HG03066 (cell line): ENCODE measurements around the gene EEFSEC.

ENCODE experiments used
- ATAC-seq: cut with Tn5 transposase; IDR thresholded peaks from one replicate; pipeline ENCODE4 v1.9.1; 2021; ENCODE audit warnings: low read depth; ENCODE audit not compliant: unreplicated experiment

The EEFSEC gene

DNA sequence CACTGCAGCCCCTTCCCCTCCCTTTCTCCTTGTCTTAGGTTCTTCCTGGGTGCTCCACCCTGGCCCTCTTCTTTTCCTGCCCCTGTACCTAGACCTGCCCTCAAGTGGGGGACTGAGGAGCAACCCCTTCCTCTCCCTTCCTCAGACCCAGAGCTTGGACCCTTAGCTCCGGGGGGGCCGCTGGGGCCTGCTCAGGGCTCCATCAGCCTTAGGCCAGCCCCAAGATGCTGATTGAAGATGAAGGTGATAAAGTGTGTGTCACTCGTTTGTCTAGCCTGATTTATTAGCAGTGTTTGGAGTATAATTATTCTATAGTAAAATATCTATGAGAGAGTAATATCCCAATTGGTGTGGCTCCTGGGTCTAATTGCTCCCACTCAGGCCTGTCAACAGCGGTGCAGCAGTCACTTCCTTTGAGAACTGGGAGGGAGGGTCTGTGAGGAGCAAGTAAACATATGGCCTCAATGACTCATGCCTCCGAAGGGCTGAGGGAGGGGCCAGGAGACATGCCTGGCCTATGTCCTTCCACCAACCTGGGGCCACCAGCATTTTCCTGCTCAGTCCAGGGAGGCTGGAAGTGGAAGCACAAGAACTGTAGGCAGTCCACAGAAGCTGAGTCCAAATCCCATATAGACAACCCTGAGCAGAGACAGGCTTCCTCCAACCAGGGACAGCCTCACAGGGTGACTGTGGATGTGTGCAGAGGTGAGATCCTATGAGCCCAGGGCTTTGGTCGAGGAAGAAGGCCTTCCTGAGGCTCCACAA is 190.2 kb downstream of the EEFSEC start:
- no peak for ATAC-seq

DNA sequence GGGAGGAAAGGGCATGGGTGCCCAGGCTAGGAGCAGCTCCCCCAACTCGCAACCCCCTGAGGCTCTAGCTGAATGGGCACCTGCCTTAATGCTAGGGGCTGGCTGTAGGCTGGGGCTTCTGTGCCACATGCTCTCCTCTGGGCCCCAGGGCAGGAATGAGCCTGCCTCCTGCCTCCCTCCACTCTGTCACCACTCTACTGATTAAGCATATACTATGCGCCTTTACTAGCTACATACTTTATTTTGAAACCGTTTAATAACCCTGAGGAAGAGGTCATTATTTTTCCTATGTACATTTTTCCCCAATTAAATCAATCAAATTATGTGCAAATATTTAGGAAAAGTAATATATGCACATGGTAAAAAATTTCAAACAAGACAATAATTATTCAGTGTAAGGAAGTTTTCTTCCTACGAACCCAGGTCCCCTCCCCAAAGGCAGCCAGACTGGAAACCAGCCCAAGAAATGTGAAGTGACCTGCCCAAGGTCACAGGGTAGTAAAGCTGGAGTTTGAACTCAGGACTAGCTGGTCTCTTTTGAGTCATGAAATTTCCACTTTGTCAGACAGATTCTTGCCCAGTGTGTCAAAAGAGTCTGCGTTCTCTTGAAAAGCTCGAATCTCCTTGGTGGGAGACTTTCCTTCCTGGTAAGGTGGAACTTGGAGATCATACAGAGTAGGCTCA is 190.9 kb downstream of the EEFSEC start:
- no peak for ATAC-seq

DNA sequence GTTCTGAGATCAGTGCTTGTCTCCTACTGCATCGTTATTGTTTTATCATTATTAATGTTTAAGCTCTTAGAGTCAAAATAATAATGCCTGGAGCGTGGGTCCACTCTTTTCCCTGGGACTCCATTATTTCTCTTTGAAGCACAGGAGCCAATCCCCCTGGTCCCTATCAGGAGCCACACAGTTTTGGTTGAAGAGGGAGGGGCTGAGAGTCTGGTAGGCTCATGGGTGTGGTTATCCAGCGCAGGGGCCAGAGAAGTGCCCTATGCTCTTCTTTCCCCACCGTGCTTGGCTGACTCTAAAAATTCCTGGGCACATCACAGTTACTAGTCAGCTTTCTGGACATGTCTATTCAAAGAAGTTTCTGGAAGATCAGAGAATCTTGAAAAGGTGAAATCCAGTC is 191.9 kb downstream of the EEFSEC start:
- ATAC-seq: no peak

DNA sequence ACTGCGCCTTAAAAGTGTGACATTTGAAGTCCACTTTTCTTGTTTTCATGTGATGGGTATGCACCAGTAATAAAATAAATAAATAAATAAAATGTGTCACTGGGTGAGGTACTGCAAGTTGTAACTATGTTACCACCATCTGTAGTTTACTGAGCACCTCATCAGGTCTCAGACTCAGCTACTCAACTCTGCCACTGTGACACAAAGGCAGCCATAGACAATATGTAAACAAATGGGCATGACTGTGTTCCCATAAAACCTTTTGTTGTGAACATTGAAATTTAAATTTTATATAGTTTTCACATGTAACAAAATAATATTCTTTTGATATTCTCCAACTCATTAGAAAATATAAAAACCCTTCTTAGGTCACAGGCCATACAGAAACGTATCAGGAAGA is 193.3 kb downstream of the EEFSEC start:
- ATAC-seq: no peak

DNA sequence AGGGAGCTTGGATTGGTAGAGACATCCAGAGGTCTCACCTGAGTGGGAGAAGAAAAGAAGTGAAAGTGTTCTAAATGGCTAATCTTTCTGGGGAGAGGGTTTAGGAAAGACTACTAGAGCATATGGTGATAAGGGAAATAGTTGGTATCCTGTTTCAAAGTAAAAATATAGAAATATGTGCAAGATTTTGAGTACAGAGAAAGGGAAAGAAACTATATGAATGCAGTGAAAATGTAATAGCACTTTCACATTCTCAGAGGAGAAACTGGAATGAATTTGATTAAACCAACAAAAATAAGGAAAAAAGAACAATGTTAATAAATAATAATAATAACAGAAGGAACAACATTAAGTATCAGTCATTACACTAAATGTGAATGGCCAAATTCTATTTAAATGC is 194.0 kb downstream of the EEFSEC start:
- no peak for ATAC-seq

DNA sequence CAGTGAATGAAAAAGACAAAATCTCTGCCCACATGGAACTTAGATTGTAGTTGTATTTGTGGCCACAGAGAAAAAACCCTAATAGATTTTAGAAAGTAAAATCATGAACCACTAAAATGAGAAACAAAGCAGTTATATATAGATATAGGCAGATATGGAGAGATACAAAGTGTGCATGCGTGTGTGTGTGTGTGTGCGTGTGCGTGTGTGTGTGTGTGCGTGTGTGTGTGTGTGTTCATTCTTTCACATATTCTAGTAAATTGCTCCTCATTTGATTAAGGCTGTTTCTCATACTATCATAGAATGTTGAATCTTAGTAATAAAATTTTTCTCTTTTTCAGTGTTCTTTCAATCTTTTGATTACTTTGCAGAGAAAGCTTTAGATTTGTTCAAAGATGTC is 194.8 kb downstream of the EEFSEC start:
- no peak for ATAC-seq

DNA sequence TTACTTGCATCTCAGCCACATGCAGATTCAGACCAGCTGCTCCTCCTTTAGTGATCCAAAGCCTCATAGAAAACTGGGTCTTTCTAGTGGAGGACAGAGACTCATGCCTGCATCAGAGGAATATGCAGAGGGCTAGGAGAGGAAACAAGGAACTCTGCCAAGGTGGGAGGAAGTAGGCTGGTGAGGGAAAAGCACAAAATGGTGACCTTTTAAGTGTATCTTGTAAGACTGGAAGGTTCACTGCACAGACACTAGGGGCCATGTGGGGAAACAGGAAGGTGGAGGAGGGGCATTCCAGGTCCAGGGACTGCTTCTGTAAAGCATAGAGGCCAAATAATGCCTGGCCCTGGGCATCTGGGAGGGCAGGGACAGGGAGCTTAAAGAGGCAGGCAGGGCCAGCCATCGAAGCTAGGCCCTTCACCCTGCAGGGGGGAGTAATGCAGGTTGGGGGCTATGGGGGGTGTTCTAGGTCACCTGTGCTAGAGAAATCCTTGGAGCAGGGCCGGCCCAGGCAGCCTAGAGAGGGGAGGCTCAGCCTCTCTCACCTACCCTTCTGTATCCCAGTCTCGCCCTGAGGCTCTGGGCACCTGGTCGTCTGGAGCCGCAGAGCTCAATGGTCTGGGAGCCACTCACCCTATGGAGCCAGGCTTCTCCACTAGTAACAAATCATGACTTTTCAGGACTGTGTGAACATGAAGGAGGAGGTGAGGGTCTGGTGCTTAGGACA is 195.7 kb downstream of the EEFSEC start:
- no peak for ATAC-seq

DNA sequence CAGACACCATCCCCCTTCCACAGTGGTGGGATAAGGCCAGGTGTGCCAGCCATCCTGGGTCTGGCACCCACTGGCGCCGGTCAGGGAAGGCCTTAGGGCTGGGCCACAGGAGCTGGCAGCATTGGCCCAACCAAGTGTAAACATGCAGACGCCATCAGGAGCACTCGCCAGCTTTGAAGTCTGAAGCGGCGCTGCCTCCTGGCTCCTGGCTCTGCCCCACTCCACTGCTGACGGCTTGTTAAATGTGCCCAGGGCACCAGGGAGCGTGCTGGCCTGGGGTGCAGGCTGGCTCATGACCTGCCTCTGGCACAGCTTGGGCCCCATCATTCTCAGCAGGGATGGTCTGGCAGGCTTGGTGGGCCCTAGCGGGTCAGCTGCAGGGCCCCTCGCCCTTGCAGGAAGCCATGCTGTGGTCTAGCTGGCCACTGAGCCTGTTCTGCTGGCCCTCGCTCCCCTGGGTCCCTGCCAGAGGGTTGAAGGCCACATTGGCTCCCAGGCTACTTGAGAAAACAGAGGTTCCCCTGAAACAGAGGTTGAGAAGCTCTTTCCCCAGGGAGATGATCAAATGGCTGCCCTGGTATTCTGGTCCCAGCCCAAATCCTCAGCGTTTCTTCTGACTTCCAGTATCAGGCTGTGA is 196.8 kb downstream of the EEFSEC start:
- no peak for ATAC-seq

DNA sequence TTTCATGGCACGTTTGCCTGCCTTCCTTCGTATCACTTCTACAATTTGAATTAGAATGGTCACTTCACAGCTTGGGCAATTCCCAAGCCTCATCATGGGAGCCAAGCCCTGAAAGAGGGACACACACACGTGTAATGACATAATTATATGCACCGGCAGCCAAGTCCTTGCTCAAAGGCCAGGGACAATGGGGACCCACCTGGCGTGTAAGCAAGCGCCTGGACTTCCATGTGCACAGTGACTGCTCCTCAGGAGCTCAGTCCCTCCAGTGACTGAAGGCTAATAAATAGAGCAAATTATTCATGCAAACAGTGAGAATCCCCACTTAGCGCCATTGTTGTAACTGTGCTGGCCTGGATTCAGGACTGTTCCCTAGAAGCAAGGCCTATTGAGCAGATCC is 198.3 kb downstream of the EEFSEC start:
- no peak for ATAC-seq

DNA sequence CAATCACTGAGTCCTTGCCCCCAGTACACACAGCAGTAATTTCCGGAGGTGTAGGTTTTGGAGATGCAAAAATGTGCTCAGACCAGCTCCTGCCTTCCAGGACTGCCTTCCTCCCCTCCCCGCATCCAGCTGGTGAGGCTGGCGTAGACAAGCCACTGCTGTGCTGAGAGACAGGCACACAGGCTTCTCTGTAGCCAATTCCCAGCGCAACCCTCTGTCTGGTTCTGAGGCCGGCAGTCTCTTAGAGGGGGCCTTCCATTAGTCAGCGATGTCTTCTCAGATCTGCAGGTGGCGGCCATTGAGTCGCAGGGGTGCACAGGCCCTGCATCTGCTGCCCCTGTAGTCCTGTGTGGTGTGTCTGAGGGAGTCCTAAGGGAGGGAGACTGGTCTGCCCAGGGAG is 199.0 kb downstream of the EEFSEC start:
- ATAC-seq: no peak

DNA sequence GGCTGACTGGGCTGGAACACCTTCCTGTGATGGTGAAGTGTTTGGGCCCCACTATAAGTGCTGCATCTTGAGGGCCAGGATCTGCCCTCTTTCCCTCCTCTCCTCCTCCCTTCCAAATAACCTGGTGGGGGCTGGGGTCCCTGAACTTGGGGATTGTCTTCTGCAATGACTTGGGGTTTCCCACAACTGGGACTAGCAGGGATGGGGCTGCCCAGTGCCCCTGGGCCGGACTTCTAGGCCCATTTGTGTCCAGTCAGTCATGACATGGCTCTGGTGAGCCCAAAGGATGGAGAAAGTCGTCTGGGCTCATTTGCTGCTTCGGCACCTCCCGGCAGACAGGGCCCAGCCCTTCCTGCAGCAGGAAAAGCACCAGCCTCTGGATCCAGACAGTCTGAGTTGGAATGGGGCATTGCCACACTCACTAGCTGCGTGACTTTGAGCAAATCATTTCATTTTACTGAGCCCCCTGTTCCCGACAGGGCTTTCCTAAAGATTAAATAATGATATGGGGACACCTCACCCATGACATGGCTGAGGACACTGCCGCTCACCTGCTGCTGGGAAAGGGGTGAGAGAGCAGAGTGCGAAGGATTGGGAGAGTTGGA is 200.2 kb downstream of the EEFSEC start:
- ATAC-seq: no peak

DNA sequence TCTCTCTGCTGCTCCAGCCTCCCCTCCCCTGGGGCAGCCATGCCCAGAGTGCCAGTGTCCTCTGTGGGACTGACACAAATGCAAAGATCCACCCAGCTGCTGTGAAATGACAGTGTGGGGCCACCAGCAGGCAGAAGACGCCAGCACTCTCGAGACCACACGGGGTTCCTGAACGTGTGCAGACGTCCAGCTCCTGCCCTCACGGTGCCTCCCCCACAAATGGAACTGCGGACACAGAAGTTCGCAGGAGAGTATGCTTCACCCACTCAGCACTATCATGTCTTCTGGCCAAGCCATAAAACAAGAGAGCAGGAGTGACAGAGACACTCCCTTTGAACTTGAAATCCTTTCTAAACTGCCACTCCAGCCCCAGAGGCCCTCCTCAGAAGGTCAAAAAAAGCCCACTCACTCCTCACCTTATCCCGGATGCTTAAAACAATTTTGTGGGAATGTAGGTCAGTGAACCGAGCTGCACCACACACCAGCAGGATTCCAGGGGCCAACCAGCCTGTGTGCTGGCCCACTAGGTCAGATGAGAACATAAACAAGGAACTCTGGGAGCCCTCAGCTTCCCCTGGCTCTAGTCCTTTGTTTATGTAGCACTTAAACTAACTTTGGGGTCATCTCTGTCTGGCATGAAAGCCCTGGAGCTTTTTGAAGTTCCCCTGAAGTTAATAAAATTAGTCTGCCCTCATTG is 200.9 kb downstream of the EEFSEC start:
- no peak for ATAC-seq

DNA sequence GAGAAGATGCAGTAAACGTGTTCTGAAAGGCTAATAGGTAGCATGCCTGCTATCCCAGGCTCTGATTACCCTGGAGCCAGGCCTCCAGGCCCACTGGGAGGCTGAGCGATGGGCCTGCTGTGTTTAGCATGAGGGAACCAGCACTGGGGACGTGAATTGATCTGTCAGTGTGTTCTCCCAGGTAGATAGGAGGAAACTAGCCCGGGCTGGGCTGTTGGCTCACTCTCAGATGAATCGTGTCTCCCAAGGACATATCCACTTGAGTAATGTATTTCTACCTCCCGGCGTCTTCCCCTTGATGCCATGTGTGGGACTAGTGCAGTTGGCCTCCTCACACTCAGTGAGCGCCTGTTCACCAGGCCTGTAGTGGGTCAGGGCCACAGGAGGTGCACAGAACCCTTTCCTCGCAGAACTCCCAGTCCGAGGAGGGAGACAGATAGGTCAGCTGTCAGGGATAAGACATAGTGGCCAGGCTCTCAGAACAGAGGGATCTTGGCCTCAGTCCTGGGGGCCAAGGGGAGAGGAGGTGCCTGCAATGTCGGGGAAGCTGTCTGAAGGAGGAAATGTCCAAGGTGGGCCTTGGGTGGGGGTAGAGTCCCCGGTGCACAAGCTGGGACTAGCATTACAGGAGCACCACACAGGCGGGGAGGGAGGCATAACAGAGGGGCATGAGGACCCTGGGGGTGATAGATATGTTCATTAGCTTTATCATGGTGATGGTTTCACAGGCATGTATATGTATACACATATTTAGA is 201.7 kb downstream of the EEFSEC start:
- no peak for ATAC-seq

DNA sequence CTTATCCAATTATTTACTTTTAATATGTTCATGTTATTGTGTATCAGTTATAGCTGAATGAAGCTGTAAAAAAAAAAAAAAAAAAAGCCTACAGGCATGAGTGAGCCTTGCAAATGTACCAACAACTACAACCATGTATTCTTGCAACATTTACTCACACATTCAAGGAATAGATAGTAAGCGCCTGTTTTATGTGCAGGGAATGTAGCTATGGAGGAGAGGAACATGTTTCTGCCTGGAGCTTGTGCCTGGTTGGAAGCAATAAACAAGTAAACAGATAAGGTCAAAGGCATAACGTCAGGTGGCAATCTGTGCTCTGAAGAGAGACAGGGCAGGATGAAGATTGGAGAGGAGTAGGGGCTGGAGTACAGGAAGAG is 202.2 kb downstream of the EEFSEC start:
- ATAC-seq: no peak

DNA sequence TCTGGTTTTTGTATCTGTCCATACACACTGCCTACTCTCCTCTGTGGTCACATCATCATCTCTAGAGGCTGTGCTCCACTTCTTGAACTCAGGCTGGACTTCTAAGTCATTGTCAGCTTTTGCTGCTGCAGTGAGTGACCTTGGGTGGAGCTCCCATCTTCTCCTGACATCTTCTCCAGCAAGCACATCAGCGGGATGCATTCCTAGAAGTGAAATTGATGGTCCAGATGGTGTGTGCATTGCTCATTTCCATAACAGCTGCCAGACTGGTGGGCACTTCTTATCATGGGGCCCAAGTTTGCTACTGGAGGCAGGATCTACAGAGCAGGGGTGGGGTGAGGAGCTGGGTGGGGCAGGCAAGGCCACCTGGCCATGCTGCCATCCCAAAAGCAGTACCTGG is 203.5 kb downstream of the EEFSEC start:
- no peak for ATAC-seq

DNA sequence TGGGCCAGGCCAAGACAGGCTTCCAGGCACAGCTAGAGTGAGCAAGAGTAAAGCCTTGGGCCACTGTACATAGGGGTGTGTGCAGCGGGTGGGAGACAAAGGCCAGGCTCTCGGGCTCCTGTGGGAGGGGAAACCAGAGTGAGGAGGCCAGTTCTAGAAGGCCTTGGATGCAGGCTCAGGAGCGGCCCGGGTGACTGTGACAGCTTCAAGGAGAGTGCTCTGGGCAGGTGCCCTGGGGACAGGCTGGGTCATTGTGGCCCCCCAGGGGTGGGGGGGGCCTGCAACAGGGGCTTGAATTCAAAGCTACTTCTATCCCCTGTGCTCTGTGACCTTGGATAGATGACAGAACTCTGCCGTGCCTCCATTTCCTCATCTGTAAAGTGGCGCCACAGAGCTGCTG is 204.3 kb downstream of the EEFSEC start:
- no peak for ATAC-seq

DNA sequence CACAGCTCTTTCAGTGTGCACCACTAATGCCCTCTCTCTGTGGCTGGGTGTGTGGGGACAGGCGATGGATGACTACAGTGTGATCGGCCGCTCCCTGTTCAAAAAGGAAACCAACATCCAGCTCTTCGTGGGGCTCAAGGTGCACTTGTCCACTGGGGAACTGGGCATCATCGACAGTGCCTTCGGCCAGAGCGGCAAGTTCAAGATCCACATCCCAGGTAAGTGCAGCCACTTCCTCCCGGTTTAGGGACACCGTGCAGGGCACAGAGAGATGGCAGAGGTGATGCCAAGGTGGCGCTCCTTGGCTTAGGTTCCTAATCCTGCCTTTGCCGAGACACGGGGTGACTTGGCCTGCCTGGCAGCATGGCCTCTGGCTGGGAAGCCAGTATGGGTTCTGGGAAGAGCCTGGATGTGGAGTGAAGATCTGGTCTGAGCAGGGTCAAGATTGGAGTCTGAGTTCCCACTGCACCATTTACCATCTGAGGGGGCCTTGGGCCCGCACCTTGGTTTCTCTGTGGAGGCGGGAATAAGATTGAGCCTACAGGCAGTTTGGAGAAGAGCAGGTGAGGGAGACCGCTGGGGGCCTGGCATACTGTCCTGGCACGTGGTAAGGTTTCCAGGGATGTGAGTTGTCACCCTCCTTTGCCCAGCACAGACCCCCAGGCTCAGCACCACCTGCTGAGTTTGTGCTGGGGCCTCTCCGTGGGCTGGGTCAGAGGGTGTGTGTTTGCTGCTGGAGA is 205.0 kb downstream of the EEFSEC start:
- ATAC-seq: no peak

DNA sequence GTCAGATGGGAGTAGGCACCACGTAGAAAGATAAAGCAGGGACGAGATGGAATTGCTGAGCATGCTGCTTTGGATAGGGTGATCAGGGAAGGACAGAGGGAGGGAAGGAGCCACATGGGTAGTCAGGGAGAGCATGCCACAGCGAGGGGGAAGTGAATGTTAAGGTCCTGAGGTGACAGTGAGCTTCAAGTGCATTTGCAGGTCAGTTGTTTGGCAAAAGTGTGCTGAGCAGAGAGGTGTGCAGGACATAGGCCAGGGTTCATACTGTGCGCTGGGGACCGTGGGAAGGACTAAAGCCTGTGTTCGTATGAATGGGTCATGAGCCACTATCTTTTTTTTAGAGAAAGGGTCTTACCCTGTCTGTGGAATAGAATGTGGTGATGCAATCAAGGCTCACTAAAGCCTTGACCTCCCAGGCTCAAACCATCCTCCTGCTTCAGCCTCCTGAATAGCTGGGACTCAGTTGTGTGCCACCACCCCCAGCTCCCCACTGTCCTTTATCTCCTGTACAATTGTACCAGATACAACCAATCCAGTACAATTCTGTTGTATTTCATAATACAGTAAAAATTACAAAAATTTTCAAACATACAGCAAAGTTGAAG is 205.9 kb downstream of the EEFSEC start:
- no peak for ATAC-seq
